DMS53 treated with DMSO at 0.1 percent for 48 hours (cell line): ENCODE measurements around the gene KRT86.
A peak's percentile ranks its signal among the peaks of the same experiment; 100 is the strongest.
"Not testable (repeated sequence)": the region's sequence is repeated elsewhere in the genome, so short reads cannot be mapped to it uniquely, and the experiment has no call there.

ENCODE experiments used
- DNase-seq: peaks from one replicate; lab custom pipeline; 2025; ENCODE audit not compliant: unreplicated experiment; lab: John Stamatoyannopoulos, UW

Gene KRT86

GRCh38 chr12:52238916-52239646, 35.4 kb upstream of the KRT86 start:
- DNase-seq: no peak

GRCh38 chr12:52239767-52240166, 34.7 kb upstream of the KRT86 start:
- DNase-seq: no peak

DNA sequence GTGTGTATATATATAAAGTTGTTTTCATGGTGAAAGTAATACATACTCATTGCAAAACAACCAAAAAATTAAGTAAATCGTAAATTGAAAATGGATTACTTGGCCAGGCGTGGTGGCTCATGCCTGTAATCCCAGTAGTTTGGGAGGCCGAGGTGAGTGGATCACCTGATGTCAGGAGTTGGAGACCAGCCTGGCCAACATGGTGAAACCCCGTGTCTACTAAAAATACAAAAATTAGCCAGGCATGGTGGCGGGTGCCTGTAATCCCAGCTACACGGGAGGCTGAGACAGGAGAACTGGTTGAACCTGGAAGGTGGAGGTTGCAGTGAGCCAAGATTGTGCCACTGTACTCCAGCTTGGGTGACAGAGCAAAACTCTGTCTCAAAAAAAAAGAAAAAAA, 34.2 kb upstream of the KRT86 start:
- not testable (repeated sequence) for DNase-seq

DNA sequence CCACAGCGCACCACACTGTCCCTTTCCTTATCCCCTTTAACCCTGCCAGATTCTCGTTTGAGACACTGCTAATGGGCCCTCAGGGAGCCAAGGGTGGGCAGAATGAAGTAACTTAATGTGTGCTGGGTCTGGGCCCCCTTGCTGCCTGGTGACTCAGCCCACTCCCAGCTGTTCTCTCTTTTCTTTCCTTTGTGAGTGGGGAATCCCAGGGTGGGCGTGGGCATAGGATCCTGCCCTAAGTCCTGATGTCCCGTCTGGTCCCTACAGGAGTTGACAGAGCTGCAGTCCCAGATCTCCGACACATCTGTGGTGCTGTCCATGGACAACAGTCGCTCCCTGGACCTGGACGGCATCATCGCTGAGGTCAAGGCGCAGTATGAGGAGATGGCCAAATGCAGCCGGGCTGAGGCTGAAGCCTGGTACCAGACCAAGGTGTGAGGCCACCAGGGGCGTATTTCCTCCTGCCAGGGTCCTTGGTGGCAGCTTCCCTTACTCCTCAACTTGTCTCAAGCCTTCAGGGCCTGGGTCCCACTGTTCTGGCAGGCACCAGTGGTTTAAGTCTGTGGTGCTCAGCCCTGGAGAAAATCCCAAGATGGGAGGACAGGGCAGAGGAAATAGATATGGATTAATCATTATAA, 33.1 kb upstream of the KRT86 start:
- no peak for DNase-seq

DNA sequence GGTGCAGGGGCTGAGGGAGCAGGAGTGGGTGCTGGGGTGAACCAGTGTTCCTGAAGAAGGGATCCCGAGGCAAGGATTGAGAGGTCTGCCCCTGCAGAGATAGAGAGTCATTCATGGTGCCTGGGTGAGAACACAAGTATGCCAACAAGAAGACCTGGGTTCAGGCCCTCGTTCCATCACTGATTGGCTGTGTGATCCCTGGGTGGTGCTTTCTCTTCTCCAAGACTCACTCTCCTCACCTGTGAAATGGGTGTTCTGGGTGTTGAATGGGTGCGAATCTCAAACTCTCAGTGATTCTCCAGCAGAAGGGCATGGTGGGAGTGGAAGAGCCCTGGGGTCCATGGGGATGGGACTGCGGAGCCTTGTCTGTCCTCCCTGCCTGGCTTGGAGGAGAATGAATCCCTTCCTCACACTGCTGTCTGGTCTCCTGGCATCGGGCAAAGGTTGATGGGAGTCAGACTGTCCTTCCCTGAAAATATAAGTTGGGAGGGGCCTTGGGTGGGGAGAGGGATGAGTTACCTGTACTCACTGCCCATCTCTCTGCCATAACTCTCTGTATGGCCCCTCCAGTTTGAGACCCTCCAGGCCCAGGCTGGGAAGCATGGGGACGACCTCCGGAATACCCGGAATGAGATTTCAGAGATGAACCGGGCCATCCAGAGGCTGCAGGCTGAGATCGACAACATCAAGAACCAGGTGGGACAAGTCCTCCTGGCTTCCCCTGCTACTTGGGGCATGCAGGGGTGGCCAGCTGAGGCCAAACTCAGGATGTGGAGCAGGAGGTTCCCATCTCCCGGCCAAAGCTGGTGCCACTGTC, 31.8 kb upstream of the KRT86 start:
- no peak for DNase-seq

DNA sequence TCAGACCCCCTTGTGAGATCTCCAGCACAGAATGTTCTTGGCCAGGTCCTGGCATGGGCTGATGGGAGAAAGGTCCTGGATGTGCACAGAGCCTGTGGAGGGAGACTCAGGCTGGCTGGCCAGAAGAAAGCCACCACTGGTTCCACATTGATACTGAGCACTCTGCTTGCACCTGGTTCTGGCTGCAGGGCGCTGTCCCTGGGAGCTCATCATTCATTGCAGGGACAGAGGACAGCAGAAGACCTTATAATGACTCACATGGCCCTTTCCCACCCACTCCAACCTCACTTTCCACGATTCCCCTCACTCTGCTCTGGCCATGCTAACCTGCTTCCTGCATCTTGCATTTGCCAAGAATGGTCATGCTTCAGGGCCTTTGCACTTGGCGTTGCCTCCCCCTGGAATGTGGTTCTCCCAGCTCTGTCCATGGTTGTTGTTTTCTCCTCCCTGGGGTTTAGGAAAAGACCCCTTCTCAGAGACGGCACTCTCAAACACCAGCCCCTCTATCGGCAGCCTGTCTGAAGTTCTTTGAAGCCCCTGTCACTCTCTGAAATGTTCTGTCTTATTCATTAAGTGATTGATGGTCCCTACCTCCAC, 31.1 kb upstream of the KRT86 start:
- DNase-seq: peak; percentile 98

DNA sequence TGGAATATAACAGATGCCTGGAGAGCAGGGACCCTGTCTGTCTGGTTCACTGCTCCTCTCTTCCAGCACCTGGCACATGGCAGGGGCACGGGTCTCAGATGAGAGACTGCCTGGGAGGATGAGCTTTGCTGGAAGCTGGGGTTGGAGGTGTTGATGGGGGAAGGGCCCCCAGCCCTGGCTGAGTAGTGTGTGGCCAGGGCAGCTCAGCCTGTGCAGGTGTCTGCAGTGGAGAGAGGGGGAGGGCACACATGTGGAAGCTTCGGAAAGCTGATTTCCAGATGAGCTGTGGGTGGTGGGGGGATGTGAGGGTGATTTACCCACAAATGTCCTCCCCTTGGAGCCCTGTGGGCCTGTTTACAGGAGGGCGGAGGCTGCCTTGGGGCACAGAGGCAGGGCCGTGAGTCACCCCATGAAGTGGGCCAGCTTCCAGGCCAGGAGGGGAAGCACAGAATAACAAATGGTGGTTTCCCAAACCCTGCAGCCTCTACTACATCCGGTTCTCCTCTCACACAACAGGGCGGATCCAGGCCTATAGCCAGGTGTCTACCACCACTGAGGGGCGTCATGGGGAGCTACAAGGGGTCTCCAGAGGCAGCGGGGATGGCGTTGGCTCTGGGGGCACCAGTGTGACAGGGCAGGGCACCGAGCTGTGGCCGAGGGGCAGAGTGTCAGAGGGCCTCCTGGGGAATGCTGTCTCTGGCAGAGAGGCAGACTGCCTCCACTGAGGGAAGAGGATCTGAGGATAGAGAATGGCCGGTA, 30.4 kb upstream of the KRT86 start:
- peak; percentile 98 for DNase-seq

- peak; percentile 55 for DNase-seq
Measured at GRCh38 chr12:52244615-52244994, 29.8 kb upstream of the KRT86 start.

DNA sequence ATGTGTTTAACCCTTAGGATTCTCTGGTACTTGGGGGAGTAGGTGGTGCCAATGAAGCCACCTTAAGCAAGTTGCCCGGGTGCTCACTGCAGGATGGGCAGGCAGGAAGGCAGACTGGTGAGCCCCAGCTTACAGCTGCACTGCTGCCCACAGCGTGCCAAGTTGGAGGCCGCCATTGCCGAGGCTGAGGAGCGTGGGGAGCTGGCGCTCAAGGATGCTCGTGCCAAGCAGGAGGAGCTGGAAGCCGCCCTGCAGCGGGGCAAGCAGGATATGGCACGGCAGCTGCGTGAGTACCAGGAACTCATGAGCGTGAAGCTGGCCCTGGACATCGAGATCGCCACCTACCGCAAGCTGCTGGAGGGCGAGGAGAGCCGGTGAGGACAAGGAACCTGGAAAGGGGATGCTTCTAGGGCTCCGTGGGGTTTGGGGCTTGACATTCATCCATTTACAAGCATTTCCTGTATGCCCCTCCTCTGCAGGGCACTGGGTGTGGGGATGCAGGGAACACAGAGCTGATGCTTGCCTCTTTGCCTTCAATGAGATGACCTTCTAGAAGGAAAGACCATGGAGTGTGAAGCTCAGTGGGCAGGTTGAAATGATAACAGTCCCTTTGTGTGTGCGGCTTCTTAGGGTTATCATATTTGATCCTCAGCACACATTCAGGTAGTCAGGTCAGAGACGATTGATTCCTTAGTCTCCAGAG, 29.0 kb upstream of the KRT86 start:
- no peak for DNase-seq

DNA sequence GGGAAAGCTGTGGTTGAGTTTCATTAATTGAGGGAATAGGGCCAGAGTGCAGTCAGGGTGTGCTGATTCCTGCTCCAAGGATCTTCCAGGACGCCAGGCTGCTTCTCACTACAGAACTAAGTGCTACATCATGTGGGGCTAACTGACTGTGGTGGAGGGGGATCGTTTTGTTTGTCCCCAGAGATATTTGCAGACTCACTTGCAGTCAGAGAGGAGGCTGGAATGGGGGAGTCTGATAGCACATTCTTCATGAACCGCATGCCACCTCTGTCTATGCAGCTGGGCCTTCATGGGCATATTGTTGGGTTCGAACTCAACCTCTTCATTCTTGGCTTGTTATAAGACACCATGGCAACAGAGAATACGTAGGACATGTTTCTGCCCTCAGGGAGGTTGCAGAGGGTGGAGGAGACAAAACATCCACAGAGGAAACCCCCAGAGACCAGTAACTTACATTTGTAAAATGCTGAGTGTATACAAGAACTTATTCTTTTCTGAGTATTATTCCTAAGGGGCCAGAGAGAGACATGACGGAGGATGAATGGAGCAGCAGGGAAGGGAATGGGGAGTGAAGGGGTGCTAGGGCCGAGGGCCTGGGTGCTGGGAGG, 28.4 kb upstream of the KRT86 start:
- no peak for DNase-seq

DNA sequence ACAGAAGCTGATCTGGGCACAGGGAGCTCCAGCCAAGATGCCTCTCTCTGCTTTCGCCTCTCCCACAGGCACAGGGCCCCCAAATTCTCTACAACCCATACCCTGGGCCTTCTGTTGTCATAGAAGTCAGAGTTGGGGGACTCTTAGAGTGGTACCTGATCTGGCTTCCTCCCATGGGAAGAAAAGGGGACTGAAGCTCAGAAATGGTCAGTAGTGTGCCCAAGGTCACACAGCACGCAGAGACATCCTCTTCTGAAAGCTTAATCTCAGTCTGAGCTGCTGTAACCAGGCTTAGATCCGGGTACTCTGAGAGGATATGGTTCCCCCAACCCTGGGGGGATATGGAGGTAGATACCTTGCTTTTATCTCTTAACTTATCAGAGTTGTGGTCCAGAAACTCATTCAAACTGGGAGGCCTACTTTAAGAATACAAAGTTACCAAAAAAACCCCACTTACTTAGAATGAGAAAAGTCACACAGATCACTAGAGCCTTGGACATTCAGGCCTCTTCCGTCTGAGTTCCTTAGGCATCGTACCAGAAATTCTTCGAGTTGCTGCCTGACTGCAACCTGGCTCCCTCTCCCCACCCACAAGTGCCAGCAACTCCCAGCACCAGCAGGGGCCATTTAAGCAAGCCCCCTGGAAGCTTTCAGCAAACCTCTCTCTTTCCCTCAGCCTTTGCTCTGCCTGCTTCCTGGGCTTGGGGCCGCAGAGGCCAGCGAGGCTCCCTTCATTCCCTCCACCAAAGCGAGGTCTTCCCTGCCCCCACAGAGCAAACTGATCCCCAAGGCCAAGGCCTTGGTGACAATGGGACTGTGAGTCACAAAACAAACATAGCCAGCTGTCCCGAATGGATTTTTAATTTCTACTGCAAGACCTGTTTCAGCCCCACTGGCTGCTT, 27.5 kb upstream of the KRT86 start:
- DNase-seq: peak; percentile 99

DNA sequence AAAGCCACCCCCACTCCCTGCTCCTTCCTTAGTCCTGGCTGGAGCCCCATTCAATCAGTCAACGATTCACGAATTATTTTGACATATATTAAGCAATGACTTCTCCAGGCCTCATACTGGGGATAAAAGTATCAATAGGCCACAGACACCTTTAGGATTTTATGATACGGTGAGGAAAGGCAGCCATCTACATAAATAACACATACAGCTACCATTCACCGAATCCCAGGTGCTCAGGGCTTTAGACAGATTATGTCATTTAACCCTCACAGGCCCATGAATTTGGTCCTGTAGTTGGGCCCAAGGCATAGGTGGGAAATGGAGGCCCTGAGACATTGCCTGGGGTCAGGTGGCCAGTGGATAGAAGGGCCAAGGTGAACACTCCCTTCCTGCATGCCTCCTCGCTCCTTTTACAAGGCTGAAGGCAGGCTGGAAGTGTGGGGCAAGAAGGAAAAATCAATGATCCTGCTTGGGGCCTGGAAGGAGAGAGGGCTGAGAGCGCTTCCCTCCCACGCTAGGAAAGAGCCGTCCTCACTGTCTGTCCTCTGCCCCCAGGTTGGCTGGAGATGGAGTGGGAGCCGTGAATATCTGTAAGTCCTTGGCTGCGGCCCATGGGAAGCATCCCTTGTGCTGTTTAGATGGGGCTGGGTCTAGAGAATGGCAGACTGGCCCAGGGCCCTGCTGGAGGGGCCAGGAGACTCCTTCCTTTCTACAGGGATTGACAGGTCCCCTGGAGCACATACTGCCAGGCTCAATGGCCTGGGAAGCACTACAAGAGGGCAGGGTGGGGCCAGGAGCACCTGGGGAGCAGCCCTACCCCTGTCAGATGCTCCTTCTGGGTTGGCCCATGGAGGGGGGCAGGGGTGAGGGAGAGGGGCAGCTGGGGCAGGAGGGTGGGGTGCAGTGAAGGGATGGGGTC, 26.6 kb upstream of the KRT86 start:
- DNase-seq: no peak

DNA sequence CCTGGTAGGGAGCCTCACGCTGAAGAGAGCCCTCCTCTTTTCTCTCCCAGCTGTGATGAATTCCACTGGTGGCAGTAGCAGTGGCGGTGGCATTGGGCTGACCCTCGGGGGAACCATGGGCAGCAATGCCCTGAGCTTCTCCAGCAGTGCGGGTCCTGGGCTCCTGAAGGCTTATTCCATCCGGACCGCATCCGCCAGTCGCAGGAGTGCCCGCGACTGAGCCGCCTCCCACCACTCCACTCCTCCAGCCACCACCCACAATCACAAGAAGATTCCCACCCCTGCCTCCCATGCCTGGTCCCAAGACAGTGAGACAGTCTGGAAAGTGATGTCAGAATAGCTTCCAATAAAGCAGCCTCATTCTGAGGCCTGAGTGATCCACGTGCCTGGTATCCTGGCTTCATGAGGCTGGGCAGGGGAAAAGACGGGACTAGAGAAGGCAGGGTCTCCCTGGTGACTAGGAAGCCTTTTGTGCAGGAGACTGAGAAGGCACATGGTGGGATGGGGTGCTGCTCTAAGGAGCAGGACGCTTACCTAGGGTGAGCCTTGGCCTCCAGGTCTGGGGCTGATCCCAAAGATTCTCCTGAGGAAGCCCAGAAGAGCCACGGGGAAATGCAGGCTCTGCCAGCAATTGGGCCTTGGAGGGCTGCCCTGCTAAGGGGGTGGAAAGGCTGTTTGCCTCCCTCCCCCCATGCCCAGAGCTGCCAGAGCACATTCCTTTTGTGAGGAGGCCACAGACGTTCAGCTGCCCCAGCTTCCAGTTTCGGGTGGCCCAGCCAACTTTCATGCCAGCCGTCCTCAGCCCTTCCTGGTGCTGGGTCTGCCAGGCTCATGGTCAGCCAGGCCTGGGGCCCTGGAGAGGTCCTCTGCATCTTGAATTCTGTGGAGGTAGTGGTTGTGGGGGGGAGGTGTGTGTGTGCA, 25.6 kb upstream of the KRT86 start:
- DNase-seq: no peak

GRCh38 chr12:52249511-52250047, 24.9 kb upstream of the KRT86 start:
- DNase-seq: no peak

DNA sequence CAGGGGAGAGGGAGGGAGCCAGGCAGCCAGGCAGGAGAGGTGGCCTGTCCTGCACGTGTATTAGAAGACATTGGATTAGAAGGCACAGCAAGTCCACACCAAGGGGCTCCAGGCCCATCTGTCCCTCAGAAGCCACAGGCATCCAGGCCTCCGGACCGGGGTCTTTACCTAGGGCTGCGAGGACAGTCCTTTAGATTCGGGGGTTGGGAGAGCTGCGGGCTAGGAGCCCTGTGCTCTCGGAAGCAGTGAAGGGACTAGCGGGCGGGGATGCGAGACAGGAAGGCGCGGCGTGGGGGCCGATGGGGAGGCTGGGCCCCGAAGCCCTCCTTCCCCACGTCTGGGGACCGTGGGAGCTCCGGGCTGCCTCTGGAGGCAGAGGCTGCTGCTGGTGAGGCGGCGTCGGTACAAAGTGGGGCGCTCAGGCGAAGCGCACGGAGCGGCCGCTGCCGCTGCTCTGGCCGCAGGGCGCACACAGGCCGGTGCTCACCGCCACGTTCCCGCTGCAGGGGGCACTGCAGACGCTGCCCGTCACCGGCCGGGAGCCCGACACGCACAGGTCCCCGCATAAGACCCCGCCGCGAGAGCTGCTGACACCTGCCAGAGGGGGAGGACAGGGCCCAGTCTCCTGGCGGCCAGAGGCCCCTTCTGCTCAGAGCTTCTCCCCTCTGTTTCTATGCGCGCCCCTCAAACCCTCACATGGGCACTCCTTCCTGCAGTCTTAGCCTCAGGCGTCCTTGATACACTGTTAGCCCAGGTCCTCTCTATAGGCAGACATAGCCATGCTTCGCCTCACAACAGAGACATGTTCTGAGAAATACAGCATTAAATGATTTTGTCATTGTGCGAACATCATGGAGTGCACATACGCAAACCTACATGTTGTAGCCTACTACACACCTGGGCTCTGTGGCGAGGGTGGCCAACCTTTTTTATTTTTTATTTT, 24.1 kb upstream of the KRT86 start:
- no peak for DNase-seq
